GM23248 (cell line): Measurements from ENCODE around the gene IPO9.

Source experiments
- EZH2 ChIP-seq: fragments of 200-600 bp; sonication (generic); IDR thresholded peaks from 2 replicates; pipeline ENCODE4 v1.6.1; 2018; ENCODE audit warnings: antibody characterized with exemption, mild to moderate bottlenecking; ENCODE audit not compliant: insufficient read depth, poor library complexity, severe bottlenecking
- EZH2phosphoT487 ChIP-seq: fragments of 200-600 bp; sonication (generic); IDR thresholded peaks from 2 replicates; pipeline ENCODE4 v1.6.1; 2018; ENCODE audit warnings: antibody characterized with exemption, moderate library complexity, mild to moderate bottlenecking, low read depth; ENCODE audit not compliant: insufficient read depth

- TF ChIP-seq EZH2: no peak
- no peak for TF ChIP-seq EZH2phosphoT487
Observed at GRCh38 chr1:201896951-201897391, 68.0 kb downstream of the IPO9 start.
